Coronary artery (tissue), 2 donors: ENCODE results near the gene RASSF1.

Source experiments
- DNase-seq: peaks from one replicate; pipeline ENCODE4 v3.0.0-alpha.2; 2017; ENCODE audit warnings: low spot score
- H3K27ac ChIP-seq, 2 donors: fragments of 200-600 bp; sonication (generic); one replicate each; pipeline ENCODE4 v1.5.1; 2016 to 2019
- H3K4me3 ChIP-seq: fragments of 200-600 bp; sonication (generic); 2 replicates; pipeline ENCODE4 v1.5.1; 2016; ENCODE audit warnings: mild to moderate bottlenecking, moderate library complexity
- CTCF ChIP-seq: fragments of 200-600 bp; sonication (generic); IDR thresholded peaks from one replicate; pipeline ENCODE4 v1.5.1; 2019; ENCODE audit warnings: antibody characterized with exemption

RASSF1 gene

GRCh38 chr3:50330330-50330729 lies 10.3 kb downstream of the RASSF1 start:
- TF ChIP-seq CTCF = no peak
- no peak for DNase-seq
- Histone ChIP-seq H3K27ac (no peak overlapping the region), H3K4me3 (no peak overlapping the region)

GRCh38 chr3:50327943-50328691 lies 12.5 kb downstream of the RASSF1 start, which contains the start of gene TUSC2:
TSS of gene TUSC2 (minus strand) at chr3:50328223. CDS start at chr3:50328099, 124 bp downstream.
- TF ChIP-seq CTCF = no peak
- H3K4me3 ChIP-seq = peak within 1 kb of the TSS; percentile 99
- H3K27ac ChIP-seq = peak within 1 kb of the TSS; percentile 80 to 85
- peak; percentile 98 for DNase-seq

- no peak for DNase-seq
- TF ChIP-seq CTCF = no peak
- H3K4me3 ChIP-seq = peak overlapping the region; percentile 99
- H3K27ac ChIP-seq = peak overlapping the region; percentile 80 to 85
Observed at GRCh38 chr3:50327129-50327528, 13.5 kb downstream of the RASSF1 start.

GRCh38 chr3:50326182-50326541 lies 14.5 kb downstream of the RASSF1 start:
- no peak for DNase-seq

GRCh38 chr3:50325497-50326181 lies 15.0 kb downstream of the RASSF1 start:
- TF ChIP-seq CTCF = no peak

More at GRCh38 chr3:50326182-50326541, 14.5 kb downstream of the RASSF1 start:
- TF ChIP-seq CTCF = no peak
- H3K27ac ChIP-seq = peak overlapping the region in 1 of 2 donors; percentile 3
- H3K4me3 ChIP-seq = no peak overlapping the region

GRCh38 chr3:50325113-50325480 lies 15.5 kb downstream of the RASSF1 start:
- H3K4me3 ChIP-seq = no peak overlapping the region
- no peak for TF ChIP-seq CTCF
- H3K27ac ChIP-seq = peak overlapping the region in 1 of 2 donors; percentile 3
- DNase-seq = no peak

More at GRCh38 chr3:50325497-50326181, 15.0 kb downstream of the RASSF1 start:
- DNase-seq = no peak
- Histone ChIP-seq H3K4me3 (no peak overlapping the region), H3K27ac (peak overlapping the region in 1 of 2 donors; percentile 3)
